Cardiac fibroblast (primary cell): ENCODE data around the gene FIGNL1.

Source experiments
- DNase-seq, 2 donors: peaks; one replicate each; pipeline versions ENCODE4 v3.0.0 to v3.0.0-alpha.2; 2010; ENCODE audit warnings: low read depth in 2 of 2
- H3K4me3 ChIP-seq, 2 donors: replicated peaks in 1 of 2; 1 replicate in 1 of 2; 2 replicates in 1 of 2; pipeline ENCODE4 v1.5.1; 2011; ENCODE audit warnings: low read depth in 2 of 2, low read length in 2 of 2, mild to moderate bottlenecking in 2 of 2, moderate library complexity in 1 of 2
- CTCF ChIP-seq: IDR thresholded peaks from one replicate; pipeline ENCODE4 v1.5.1; 2011; ENCODE audit warnings: low read depth, mild to moderate bottlenecking, low read length, inconsistent platforms

Gene FIGNL1

GRCh38 chr7:50421043-50421442, 29.1 kb downstream of the FIGNL1 start:
- no peak for DNase-seq
- TF ChIP-seq CTCF = no peak
- no peak overlapping the region for H3K4me3 ChIP-seq

- TF ChIP-seq CTCF = no peak
- no peak for DNase-seq
These were observed 31.4 kb downstream of the FIGNL1 start for GRCh38 chr7:50418526-50419290.

GRCh38 chr7:50418086-50418515, 32.0 kb downstream of the FIGNL1 start:
- H3K4me3 ChIP-seq = no peak overlapping the region
- TF ChIP-seq CTCF = peak; percentile 99
- DNase-seq = peak; percentile 84 to 86

More at GRCh38 chr7:50418526-50419290, 31.4 kb downstream of the FIGNL1 start:
- H3K4me3 ChIP-seq = no peak overlapping the region

- DNase-seq = no peak
- no peak for TF ChIP-seq CTCF
These were observed 33.5 kb downstream of the FIGNL1 start for GRCh38 chr7:50416527-50417182.

GRCh38 chr7:50415844-50416364, 34.2 kb downstream of the FIGNL1 start:
- H3K4me3 ChIP-seq = no peak overlapping the region
- no peak for TF ChIP-seq CTCF

More at GRCh38 chr7:50416527-50417182, 33.5 kb downstream of the FIGNL1 start:
- H3K4me3 ChIP-seq = no peak overlapping the region

GRCh38 chr7:50413561-50413960, 36.6 kb downstream of the FIGNL1 start:
- no peak for TF ChIP-seq CTCF
- no peak overlapping the region for H3K4me3 ChIP-seq
- DNase-seq = no peak

More at GRCh38 chr7:50415844-50416364, 34.2 kb downstream of the FIGNL1 start:
- DNase-seq = no peak
